GM19099 (cell line): ENCODE results near the gene STUM.

Source experiments
- POLR2A ChIP-seq: IDR thresholded peaks from 3 replicates; pipeline ENCODE4 v1.6.1; 2011; ENCODE audit warnings: low read depth; ENCODE audit not compliant: insufficient read length; ENCODE audit errors: extremely low read depth

STUM gene

DNA sequence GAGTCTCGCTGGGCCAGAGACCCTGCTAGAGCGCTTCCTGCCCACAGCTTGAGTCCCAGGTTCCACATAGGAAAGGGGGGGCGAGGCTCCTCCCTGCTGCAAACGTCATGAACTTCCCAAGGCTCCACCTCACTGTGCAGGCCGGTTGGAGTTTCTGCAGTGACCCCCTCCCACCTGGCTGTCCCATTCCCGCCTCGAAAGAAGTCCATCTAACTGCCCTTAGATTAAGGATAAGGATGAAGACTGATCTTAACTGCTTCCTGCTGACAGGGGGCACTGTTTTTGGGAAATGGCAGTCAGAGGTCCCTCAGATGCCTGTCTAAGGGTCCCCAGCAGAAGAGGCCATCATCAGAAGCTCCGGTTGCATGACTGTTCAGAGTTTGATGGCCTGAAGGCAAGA, 62.7 kb downstream of the STUM start:
- TF ChIP-seq POLR2A: no peak

DNA sequence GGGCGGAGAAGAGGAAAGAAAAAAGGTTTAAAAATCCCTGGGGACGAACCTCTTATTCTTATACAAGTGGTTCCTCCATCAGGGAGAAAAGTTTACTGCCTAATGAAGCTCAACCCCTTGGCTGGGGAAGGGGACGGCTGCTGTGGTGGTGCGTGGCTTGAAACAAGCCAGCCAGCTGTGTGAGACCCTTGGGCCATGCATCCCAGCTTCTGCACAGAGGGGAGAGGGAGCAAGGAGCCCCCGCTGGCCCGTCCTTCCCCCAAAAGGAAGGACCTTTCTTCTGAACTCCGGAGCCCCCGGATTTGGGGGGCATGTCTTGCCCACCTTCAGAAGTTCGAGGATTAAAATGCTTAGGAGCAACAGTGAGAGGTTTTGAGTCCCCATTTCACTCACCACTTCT, 67.3 kb downstream of the STUM start:
- TF ChIP-seq POLR2A: no peak

DNA sequence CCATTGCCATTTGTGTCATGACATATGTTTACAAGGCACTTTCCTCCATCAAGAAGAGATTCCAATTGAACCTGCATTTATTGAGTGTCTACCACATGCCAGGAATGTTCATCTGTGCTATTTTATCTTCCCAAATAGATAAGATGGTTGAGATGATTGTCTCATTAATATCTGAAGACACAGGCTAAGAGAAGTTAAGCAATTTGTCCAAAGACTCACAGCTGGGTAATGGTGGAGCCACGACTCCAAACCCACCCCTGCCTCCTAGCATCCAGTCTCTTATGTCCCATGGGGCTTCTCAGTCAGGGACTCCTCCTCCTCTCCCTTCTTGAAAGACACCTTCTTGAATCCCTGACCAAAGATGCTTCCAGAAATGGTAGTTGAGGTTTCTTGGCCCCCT, 68.1 kb downstream of the STUM start:
- no peak for TF ChIP-seq POLR2A

DNA sequence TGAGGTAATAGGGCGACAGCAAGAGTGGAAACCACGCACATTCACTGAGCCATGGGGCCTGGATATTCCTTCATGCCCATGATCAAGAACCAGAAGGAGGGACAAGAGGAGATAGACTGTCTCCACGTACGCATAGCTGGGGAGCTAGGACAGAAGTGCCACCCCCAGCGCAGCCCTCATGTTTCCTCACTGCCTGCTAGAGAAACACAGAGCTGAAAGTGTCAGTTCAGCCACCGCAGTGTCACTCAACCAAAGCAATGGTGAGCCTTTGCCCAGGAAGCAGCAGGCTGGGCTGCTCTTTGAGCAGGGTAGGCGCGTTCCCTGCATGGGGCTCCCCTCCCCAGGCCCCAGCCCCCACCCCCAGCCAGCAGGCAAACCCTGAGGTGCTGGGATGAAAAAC, 68.5 kb downstream of the STUM start:
- no peak for TF ChIP-seq POLR2A

DNA sequence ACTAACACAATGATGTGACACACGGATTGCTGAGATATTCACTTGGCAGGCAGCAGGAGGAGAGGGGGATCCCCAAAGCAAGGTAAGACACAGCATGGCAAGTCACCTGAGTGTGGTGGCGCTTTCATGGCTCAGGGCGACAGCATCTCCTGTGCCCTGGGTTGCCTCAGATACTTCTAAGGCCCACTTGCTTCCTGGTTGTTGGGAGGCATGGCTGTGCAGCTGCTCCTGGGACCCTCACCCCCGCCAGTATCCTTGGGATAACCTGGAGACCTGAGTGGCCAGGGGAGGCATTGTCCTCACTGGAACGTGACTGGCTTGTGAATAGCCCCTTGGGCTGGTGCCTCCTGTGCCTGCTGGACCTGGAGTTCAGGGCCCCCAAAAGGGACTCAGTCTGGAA, 69.8 kb downstream of the STUM start:
- no peak for TF ChIP-seq POLR2A

DNA sequence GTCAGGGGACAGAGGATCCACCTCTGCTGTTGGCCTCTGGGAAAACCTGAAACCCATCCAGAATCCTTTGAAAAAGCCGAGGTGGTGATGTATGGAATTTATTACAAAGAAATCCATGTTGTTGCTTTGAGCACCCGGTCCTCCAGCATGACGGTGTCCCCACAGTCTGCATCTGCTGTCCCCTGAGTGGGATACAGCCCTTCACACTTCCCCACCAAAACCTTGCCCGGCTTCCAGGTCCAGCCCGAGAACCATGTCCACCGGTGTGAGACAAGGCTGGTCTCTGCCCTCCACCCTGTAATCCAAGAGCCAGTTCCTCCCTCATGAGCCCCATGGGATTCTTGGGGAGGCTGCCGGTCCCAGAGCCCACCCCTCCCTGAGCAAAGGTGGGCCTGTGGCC, 70.5 kb downstream of the STUM start:
- TF ChIP-seq POLR2A: no peak

DNA sequence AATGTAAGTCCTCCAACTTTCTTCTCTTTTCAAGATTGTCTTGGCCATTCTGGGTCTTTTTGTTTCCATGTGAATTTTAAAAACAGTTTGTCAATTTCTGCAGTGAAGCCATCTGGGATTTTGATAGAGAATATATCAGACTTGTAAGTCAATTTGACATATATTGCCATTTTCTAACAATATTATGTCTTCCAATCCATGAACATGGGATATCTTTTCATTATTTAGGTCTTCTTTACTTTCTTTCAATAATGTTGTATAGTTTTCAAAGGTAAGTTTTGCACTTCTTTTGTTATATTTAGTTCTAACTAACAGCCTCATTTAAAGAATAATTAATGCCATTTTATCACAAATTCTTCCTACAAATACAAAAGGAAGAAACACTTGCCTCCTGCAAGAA, 73.4 kb downstream of the STUM start:
- TF ChIP-seq POLR2A: no peak

DNA sequence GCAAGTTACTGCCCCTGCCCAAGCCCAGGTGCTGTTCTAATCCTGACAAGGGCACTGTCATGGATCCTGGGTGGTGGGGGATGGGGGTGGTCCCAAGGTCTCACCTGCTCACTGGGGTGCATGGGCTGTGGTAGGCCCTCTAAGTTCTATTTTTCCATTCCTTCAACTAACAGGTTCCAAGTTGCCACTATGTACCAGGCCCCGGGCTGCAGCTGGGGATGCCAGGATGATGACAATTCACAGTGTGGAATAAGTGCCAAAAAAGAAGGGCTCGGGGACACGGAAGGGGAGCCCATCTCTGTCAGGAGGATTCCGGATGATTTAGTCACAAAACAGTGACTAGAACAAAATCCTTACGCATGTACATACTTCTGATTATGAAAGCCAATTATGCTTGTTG, 76.0 kb downstream of the STUM start:
- no peak for TF ChIP-seq POLR2A

DNA sequence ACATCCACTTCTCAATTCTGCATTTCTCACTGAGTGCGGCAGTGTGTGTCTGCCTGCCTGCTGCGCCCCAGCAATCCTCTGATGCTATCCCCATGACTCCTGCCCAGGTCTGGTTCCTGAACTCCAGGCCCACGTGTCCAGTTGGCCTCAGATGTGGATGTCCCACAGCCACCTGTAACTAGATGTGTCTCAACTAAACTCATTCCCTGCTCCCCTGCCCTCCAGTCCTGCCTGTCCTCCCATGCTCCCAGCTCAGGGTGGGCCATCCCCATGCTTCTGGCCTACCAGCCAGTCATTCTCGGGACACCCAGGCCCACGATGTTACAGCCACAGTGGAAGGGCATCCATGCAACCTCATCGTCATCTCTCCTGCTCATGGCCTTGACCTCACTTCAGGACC, 76.8 kb downstream of the STUM start:
- TF ChIP-seq POLR2A: no peak

DNA sequence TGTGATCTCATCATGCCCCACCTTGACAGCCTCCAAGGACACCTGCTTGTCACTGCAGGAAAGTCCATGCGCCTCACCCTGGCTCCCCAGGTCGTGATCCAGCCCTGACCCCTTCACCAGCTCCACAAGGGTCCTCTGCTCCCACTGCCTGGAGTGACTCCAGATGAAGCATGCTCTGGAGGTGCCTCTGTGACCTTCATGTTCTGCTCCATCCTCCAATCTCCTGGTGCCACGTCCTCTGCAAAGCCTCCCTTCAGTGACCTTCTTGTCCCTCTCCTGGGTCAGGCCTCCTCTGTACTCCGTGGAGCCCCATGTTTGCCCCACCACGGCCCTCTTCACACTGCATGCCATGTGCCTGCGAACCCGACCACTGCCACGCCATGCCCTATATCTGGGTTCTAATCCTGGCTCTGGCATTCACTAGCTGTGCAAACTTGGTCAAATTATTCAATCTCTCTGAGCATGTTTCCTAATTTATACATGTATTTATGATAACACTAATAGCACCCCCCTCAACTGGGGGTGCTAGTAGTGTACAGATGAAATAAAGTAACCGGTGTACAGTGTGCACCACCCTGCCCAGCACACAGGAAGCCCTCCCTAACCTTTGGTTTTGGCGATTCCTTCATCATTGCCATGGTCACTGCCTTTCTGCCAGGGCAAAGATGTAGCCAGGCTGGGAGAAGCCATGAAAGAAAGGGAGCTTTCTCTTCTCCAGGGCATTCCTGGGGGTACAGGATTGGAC, 77.4 kb downstream of the STUM start:
- no peak for TF ChIP-seq POLR2A

DNA sequence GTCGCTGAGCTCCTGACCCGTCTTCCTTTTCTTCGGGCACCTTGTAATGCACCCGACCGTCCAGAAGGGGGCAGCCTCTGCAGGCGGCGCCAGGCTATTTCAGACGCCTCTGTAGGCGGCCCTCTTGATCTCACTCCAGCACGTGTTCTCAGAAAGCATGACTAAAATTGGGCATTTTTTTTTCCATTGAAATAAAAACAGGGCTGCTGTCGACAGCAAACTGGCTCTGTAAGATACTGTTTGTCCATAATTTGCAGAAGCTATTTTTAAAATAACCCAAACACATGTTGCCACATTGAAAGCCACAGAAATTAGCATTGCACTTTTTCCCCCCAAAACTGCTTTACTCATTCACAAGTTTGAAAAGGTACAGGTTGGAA, 78.0 kb downstream of the STUM start:
- no peak for TF ChIP-seq POLR2A

DNA sequence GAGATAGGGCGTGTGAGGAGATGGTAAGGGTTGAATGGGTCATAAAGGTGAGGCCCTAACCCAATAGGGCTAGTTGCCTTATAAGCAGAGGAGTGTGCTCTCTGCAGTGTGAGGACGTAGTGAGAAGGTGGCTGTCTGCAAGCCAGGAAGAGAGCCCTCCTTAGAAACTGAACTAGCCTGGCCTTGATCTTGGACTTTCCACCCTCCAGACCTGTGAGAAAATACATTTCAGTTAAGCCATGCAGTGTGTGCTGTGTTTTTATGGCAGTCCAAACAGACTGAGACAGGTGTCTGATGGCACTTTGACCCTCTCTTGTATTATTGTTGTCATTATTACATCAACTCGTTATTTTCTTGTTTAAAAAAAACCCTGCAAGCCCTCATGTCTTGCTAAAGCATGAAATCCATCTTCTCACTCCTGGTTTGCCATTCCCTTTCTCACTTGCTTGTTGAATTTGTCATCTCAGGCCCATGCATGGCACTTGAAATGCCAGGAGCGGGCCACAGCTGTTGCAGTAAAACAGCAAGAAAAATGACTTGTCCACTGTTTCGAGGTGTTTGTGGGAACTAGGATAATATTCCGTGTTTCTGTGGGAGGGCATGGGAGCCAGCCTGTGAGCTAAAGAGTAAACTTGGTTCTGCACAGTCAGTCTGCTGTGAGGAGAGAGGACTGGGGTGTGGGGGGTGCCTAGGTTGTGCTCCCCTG, 78.6 kb downstream of the STUM start:
- TF ChIP-seq POLR2A: no peak

DNA sequence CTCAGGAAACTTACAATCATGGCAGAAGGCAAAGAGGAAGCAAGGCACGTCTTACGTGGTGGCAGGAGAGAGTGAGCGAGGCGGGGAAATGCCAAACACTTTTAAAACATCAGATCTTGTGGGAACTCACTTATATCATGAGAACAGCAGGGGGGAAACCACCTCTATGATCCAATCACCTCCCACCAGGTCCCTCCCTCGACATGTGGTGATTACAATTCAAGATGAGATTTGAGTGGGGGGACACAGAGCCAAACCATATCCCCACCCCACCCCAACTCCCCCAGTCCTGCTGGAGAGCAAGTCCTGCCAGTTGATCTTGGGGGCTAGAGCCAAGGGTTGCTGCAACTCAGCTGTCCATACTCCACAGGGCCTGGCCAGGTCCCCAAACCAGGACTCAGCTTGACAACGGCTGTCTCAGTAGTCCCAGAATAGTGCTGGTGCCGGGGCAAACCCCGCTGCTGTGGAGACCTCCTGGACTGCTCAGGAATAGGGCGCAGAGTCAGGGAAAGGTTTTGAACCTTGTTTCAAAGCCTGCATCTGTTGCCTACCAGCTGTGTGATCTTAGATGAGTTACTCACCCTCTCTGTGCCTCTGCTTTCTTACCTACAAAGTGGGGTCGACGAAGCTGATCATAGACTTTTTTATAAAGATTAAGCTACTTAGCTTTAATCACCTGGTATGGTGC, 79.5 kb downstream of the STUM start:
- TF ChIP-seq POLR2A: no peak

DNA sequence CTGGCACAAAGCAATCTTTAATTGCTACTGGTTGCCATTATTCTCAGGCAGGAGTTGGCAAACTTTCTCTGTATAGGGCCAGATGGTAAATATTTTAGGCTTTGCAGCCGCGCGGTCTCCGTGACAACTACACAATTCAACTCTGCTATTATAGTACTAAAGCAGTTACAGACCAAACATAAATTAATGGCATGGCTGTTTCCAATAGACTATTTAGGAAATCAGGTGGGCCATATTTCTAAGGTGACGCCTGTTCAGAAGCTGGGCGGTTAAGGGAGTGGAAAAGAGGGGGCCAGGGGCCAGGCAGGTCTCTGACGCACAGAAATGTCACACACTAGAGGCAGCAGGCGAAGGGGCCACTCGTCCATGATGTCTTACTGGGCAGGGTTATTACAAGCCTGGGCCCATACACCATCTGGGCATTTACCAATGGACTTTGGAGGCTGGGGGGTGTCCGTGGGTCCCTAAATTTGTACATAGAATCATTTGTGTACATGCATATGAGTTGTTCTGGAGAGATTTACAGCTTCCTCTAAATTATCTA, 80.1 kb downstream of the STUM start:
- TF ChIP-seq POLR2A: no peak

DNA sequence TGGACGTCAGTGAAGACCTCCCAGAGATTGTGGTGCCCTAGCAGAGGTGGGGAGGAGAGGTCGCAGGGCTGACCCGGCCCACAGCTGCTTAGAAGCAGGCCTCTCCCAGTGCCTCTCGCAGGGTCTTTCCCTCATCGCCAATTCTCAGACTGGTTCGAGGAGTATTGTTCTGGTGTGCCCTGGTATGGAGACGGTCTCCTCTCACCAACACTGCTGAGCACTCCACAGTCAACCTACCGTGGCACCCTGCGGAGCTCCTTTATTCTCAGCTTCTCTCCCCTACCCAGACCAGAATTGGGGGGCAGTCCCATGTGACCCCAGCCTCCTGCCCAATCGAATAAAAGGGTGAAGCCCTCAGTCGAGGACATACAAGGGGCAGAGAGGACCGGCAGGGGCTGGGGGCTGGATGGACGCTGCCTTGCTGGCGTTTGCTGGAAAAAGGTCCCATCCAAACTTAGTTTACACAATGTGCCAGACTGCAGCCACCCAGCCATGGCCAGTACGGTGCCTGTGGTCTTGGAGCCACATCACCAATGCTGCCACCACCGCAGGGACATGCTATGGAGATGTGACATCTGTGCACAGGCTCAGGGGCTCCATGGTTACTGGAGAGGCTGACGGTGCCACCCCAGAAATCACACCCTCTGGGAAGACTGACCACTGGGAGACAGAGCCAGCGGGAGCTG, 80.8 kb downstream of the STUM start:
- TF ChIP-seq POLR2A: no peak

DNA sequence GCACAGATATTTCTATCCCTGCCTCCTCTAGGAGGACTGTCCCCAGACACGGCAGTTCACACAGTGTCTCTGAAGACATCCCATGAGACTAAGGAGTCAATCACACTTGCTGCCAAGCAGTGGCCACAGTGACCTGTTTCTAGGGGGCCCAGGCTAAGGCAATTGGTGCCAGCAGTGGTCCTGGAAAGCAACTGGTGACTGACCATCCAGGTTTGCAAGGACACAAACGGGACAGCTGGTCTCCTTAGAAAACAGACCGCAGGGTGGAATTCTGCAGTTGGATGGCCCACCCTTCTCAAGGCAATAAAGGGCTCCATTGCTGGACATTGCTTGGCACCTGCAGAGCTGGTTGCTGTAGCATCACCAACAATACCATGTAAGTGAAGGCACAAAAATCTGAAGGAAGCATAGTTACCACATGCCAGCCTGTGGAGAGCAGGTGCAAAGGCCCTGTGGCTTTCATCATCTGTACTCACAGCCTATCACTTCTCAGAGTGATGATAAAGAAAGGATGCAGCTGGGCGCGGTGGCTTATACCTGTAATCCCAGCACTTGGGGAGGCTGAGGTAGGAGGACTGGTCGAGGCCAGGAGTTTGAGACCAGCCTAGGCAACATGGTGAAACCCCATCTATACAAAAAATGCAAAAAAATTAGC, 81.5 kb downstream of the STUM start:
- no peak for TF ChIP-seq POLR2A

DNA sequence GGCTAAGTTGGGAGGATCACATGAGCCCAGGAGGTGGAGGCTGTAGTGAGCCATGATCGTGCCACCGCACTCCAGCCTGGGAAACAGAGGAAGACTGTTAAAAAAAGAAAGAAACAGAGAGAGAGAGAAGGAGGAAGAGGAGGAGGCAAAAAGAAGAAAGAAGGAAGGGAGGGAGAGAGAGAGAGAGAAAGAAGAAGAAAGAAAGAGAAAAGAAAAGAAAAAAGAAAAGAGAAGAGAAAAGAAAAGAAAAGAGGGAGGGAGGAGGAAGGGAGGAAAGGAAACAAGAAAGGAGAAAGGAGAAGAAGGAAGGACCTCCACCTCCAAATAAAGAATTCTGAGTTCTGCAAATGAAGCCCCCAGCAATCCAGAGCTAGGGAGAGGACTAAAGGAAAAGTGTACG, 82.0 kb downstream of the STUM start:
- TF ChIP-seq POLR2A: no peak
